ENCODE results near the gene AJM1.

DNA sequence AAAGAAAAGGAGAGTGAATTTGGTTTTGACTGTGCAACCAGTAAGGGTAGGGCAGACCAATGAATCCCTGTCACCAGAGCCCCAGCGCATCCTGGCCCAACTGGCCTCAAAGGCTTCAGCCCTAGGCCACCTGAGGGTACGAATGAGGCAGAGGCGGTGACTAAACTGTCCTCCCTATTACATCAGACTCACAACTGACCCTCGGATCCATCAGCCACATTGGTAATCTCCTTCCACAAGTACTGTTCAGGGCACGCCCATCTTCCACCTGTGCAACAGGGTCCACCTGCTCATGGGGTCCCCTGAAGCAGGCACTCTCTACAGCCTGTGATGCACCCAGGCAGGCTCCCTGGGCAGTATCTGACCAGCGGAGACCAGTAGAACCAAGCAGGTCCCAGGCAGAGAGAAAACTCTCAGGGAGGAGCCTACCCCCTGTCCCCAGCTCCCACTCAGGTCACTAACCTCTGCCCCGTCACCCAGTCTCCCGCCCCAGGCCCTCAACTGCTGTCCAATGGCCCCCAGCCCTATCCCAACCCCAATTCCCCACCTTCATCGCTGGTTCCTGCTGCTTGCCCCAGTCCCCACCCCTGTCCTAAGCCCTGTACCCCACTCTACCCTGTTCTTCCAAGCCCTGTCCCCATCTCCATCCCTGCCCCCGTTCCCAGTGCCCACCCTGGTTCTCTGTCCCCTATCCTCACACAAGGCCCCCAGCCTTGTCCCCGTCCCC lies 22.9 kb downstream of the AJM1 start:
- TF ChIP-seq, protein P1, sequence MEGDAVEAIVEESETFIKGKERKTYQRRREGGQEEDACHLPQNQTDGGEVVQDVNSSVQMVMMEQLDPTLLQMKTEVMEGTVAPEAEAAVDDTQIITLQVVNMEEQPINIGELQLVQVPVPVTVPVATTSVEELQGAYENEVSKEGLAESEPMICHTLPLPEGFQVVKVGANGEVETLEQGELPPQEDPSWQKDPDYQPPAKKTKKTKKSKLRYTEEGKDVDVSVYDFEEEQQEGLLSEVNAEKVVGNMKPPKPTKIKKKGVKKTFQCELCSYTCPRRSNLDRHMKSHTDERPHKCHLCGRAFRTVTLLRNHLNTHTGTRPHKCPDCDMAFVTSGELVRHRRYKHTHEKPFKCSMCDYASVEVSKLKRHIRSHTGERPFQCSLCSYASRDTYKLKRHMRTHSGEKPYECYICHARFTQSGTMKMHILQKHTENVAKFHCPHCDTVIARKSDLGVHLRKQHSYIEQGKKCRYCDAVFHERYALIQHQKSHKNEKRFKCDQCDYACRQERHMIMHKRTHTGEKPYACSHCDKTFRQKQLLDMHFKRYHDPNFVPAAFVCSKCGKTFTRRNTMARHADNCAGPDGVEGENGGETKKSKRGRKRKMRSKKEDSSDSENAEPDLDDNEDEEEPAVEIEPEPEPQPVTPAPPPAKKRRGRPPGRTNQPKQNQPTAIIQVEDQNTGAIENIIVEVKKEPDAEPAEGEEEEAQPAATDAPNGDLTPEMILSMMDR (IDR thresholded peaks at IDR 0.05), result no peak
- no peak for TF ChIP-seq POLR2AphosphoS5 (IDR thresholded peaks at IDR 0.05; ENCODE audit: low read depth, low read length)

Data from Panc1 (cell line).